Stimulated activated CD8-positive, alpha-beta memory T cell treated with anti-CD3 and anti-CD28 coated beads, Interleukin-4, amount 100 ng/mL, for 24 hours (primary cell): Measurements from ENCODE around the gene GPR6.

Experiments
- DNase-seq: peaks from one replicate; pipeline ENCODE4 v3.0.0-alpha.2; 2020; ENCODE audit warnings: low read depth

GPR6 gene

DNA sequence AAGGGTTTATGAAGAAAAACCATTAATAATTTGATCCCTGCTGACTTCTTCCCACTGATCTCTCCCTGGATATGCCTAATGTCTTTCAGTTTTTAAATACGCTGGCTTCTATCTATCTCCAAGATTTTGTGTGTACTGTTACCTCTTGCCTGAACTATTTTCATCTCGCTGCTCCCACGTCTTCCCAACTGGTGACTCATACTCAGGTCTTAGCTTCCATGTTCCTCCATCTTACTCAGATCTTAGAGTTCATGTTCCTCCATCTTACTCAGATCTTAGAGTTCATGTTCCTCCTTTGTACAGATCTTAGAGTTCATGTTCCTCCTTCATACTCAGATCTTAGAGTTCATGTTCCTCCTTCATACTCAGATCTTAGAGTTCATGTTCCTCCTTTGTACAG lies 21.6 kb downstream of the GPR6 start:
- no peak for DNase-seq

GRCh38 chr6:110002676-110003075 lies 24.6 kb downstream of the GPR6 start:
- DNase-seq = no peak

- no peak for DNase-seq
These were observed 35.3 kb downstream of the GPR6 start for GRCh38 chr6:110013386-110013785.

- no peak for DNase-seq
These were observed 37.1 kb downstream of the GPR6 start for GRCh38 chr6:110015206-110015605.

- no peak for DNase-seq
These were observed 39.2 kb downstream of the GPR6 start for GRCh38 chr6:110017306-110017705.

GRCh38 chr6:110017946-110018345 lies 39.8 kb downstream of the GPR6 start:
- no peak for DNase-seq

DNA sequence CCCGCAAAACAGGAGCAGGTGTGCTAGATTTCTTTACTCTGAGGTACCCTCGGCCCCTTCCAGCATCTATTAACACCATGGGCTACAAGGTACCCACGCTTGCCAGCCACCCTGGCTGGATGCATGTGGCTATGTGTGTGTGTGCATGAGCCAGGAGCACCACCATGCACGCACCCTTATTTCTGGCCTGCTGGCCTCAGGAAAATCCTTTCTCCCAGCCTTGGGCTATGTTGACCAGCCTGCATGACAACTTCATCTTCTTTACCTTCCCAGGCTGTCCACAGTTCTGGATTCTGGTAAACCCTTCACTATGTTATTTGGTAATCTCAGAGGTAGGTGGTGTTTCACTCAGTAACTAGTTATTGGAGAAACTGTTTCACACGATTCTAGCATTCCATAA lies 40.4 kb downstream of the GPR6 start:
- no peak for DNase-seq

DNA sequence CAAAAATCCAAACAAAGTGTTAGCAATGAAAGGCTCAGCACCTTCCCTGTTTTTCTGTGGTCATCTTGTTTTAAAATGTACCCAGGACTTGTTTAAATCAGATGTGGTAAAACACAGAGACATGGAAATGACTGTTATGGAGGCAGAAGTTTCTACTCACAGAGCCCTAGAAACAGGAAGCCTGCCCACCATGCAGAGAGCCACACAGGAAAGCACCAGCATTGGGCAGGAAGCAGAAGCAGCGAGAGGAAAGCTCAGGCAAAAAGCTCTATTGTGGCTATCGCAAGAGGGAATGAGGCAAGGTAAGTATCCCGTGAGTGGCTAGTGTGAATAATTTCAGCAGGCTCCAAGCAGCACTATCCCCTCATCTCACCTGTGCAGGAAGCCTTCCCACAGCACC lies 42.8 kb downstream of the GPR6 start:
- DNase-seq = no peak

DNA sequence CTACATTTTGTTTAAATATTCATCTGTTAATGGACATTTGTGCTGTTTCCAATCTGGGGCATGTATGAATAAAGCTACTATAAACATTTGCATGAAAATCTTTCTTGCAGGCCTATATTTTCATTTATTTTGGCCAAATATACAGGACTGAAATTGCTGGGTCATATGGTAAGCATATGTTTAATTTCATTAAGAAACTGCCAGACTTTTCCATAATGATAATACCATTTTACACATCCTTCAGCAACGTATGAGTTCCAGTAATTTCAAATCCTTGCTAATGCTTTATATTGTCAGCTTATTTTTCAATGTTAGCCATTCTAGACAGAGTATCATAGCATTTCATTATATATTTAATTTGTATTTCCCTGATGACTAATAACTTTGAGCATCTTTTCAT lies 51.0 kb downstream of the GPR6 start:
- DNase-seq = no peak
